HG03039 (cell line): ENCODE measurements around the gene MAPK1.
"Not testable (repeated sequence)": the region's sequence is repeated elsewhere in the genome, so short reads cannot be mapped to it uniquely, and the experiment has no call there.

Experiments used
- ATAC-seq: cut with Tn5 transposase; IDR thresholded peaks from one replicate; pipeline ENCODE4 v1.9.1; 2021; ENCODE audit warnings: mild to moderate bottlenecking, moderate library complexity; ENCODE audit not compliant: unreplicated experiment

Gene MAPK1

GRCh38 chr22:21730535-21731308 lies 136.7 kb downstream of the MAPK1 start:
- no peak for ATAC-seq

- ATAC-seq, result not testable (repeated sequence)
Observed at GRCh38 chr22:21729184-21729583, 138.3 kb downstream of the MAPK1 start.

GRCh38 chr22:21728270-21728669 lies 139.2 kb downstream of the MAPK1 start:
- no peak for ATAC-seq

- no peak for ATAC-seq
Observed at GRCh38 chr22:21727768-21728167, 139.7 kb downstream of the MAPK1 start.

- no peak for ATAC-seq
Observed at GRCh38 chr22:21727159-21727558, 140.3 kb downstream of the MAPK1 start.

GRCh38 chr22:21726650-21727049 lies 140.8 kb downstream of the MAPK1 start:
- ATAC-seq, result no peak

GRCh38 chr22:21725956-21726649 lies 141.3 kb downstream of the MAPK1 start:
- no peak for ATAC-seq

GRCh38 chr22:21724496-21724895 lies 142.9 kb downstream of the MAPK1 start:
- not testable (repeated sequence) for ATAC-seq

GRCh38 chr22:21721195-21721852 lies 146.1 kb downstream of the MAPK1 start:
- ATAC-seq, result not testable (repeated sequence)

- not testable (repeated sequence) for ATAC-seq
Observed at GRCh38 chr22:21720191-21720859, 147.1 kb downstream of the MAPK1 start.

GRCh38 chr22:21719024-21719423 lies 148.4 kb downstream of the MAPK1 start:
- ATAC-seq, result no peak

- ATAC-seq, result no peak
Observed at GRCh38 chr22:21718499-21718898, 148.9 kb downstream of the MAPK1 start.

- not testable (repeated sequence) for ATAC-seq
Observed at GRCh38 chr22:21716395-21717122, 150.9 kb downstream of the MAPK1 start.

- no peak for ATAC-seq
Observed at GRCh38 chr22:21714786-21715185, 152.7 kb downstream of the MAPK1 start.

- ATAC-seq, result no peak
Observed at GRCh38 chr22:21714059-21714770, 153.2 kb downstream of the MAPK1 start.

GRCh38 chr22:21713428-21714058 lies 153.9 kb downstream of the MAPK1 start:
- ATAC-seq, result no peak

GRCh38 chr22:21712751-21713427 lies 154.6 kb downstream of the MAPK1 start:
- ATAC-seq, result no peak

GRCh38 chr22:21711851-21712250 lies 155.6 kb downstream of the MAPK1 start:
- ATAC-seq, result no peak

- no peak for ATAC-seq
Observed at GRCh38 chr22:21710156-21710555, 157.3 kb downstream of the MAPK1 start.
